CD4-positive, CD25-positive, alpha-beta regulatory T cell (primary cell): ENCODE results near the gene PBX1. TPM values are rescaled to one million over a fixed set of nuclear protein-coding genes. Genes with fewer than 3 reads are reported as not detected.

Experiments used
- ATAC-seq, 2 donors: fragments of 150-1000 bp; cut with Tn5 transposase; one replicate each; pipeline ENCODE4 v1.10.0; 2021; ENCODE audit warnings: low read depth in 2 of 2, moderate number of reproducible peaks in 2 of 2, moderate library complexity in 1 of 2
- DNase-seq, 3 donors: peaks; one replicate each; pipeline versions ENCODE4 v3.0.0 to v3.0.0-alpha.2; 2012 to 2022; ENCODE audit warnings: mixed read lengths in 1 of 3
- H3K27ac ChIP-seq: one replicate; pipeline ENCODE4 v1.7.0; 2013; ENCODE audit warnings: mild to moderate bottlenecking, low read length; ENCODE audit not compliant: insufficient read depth, poor library complexity, severe bottlenecking
- H3K27me3 ChIP-seq: one replicate; pipeline ENCODE4 v1.7.0; 2013; ENCODE audit warnings: low read length; ENCODE audit not compliant: control insufficient read depth, insufficient read depth
- H3K36me3 ChIP-seq: one replicate; pipeline ENCODE4 v1.7.0; 2013; ENCODE audit warnings: mild to moderate bottlenecking, low read length, moderate library complexity; ENCODE audit not compliant: control insufficient read depth, insufficient read depth
- H3K4me1 ChIP-seq: 2 replicates; pipeline ENCODE4 v1.7.0; 2013; ENCODE audit warnings: mild to moderate bottlenecking, low read length; ENCODE audit not compliant: insufficient read depth, control insufficient read depth, poor library complexity, severe bottlenecking
- H3K4me3 ChIP-seq: one replicate; pipeline ENCODE4 v1.7.0; 2013; ENCODE audit warnings: low read depth, mild to moderate bottlenecking, low read length, moderate library complexity
- H3K9me3 ChIP-seq, 2 experiments: 1 replicate in 1 of 2; 2 replicates in 1 of 2; pipeline ENCODE4 v1.7.0; 2013; ENCODE audit warnings: low read length in 2 of 2, mild to moderate bottlenecking in 1 of 2, moderate library complexity in 1 of 2; ENCODE audit not compliant: control insufficient read depth in 2 of 2
- H3K27ac Mint-ChIP-seq, 3 donors: one replicate each; pipeline ENCODE4 v1.8.0; 2020 to 2022; ENCODE audit warnings: mild to moderate bottlenecking in 3 of 3, mixed read lengths in 3 of 3, moderate library complexity in 2 of 3
- H3K27me3 Mint-ChIP-seq: one replicate; pipeline ENCODE4 v1.8.0; 2022; ENCODE audit warnings: mild to moderate bottlenecking, mixed read lengths
- H3K36me3 Mint-ChIP-seq: one replicate; pipeline ENCODE4 v1.8.0; 2020; ENCODE audit warnings: mixed read lengths
- H3K4me1 Mint-ChIP-seq, 4 donors: one replicate each; pipeline ENCODE4 v1.8.0; 2020 to 2022; ENCODE audit warnings: mixed read lengths in 4 of 4, mild to moderate bottlenecking in 1 of 4
- H3K4me3 Mint-ChIP-seq, 4 donors: one replicate each; pipeline ENCODE4 v1.8.0; 2020 to 2022; ENCODE audit warnings: mild to moderate bottlenecking in 4 of 4, mixed read lengths in 4 of 4, moderate library complexity in 3 of 4
- H3K9me3 Mint-ChIP-seq, 7 donors: one replicate each; pipeline ENCODE4 v1.8.0; 2020 to 2022; ENCODE audit warnings: mixed read lengths in 7 of 7, mild to moderate bottlenecking in 3 of 7, moderate library complexity in 2 of 7
- polyA plus RNA-seq, 4 donors: library from polyadenylated mRNA; unstranded; fragments of 300-500 nt; fragmentation: Illumina TruSeq; gene quantifications; one replicate each; pipeline ENCODE4 v1.2.3, GENCODE V29; 2021
- total RNA-seq: library from RNA; stranded (reverse); gene quantifications from one replicate; pipeline ENCODE4 v1.2.3, GENCODE V29; 2022

PBX1 gene
- total and polyA plus RNA-seq, 5 donors from 2014 or later: 0.03 to 1.7 (median 0.10) TPM; not detected in 2

DNA sequence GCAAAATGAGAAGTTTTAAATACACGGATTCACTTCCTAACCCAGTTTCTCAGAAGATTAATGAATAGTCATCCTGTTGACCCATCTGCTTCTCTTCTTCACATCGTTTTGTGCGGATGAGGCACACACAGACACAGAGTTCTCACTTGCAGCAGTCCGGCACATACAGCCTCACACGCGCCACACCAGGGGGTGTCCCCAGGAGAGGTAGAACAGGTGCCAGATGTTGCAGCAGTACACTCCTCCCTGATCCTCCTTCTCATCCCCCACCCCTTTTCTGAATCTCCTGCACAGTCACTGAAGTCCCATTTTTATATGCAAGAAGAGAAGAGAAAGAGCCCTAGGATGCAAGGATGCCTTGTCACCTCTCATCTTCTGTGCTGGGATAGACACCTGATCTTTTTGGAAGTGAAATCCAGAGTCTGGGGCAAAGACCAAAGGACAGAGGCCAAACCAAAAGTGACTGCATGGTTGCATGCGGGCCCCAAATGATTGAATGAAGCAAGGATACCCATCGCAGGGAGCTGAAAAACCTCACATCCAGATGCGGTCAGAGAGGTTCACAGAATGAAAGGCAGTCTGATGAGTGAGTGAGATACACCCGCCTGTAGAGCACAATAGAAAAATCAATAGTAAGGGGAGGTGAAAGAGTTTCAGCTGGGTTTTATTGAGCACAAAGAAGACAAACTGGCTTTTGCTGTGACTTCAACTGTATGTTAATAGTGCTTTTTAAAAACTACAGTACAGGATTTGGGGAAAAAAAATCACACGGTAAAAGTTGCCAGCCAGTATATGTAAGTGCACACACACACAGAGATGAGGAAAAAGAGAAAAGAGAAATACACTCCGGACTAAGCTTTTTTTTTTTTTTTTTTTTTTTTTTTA lies 28.9 kb downstream of the PBX1 start:
- H3K27me3 ChIP-seq: no peaks in the 10 kb centered on the region
- H3K27ac ChIP-seq: no peak overlapping the region
- H3K36me3 Mint-ChIP-seq: no peaks in the 10 kb centered on the region
- peaks cover 0 to 2% (median 0%) of the 10 kb centered on the region in 7 donors for H3K9me3 Mint-ChIP-seq
- no peak overlapping the region for H3K4me3 ChIP-seq
- ATAC-seq (no peak), DNase-seq (no peak)
- H3K4me1 ChIP-seq: no peaks in the 10 kb centered on the region
- no peak overlapping the region for H3K27ac Mint-ChIP-seq
- no peaks in the 10 kb centered on the region for H3K36me3 ChIP-seq
- no peaks in the 10 kb centered on the region for H3K27me3 Mint-ChIP-seq
- no peak overlapping the region for H3K4me3 Mint-ChIP-seq
- no peaks in the 10 kb centered on the region for H3K9me3 ChIP-seq
- no peaks in the 10 kb centered on the region for H3K4me1 Mint-ChIP-seq

DNA sequence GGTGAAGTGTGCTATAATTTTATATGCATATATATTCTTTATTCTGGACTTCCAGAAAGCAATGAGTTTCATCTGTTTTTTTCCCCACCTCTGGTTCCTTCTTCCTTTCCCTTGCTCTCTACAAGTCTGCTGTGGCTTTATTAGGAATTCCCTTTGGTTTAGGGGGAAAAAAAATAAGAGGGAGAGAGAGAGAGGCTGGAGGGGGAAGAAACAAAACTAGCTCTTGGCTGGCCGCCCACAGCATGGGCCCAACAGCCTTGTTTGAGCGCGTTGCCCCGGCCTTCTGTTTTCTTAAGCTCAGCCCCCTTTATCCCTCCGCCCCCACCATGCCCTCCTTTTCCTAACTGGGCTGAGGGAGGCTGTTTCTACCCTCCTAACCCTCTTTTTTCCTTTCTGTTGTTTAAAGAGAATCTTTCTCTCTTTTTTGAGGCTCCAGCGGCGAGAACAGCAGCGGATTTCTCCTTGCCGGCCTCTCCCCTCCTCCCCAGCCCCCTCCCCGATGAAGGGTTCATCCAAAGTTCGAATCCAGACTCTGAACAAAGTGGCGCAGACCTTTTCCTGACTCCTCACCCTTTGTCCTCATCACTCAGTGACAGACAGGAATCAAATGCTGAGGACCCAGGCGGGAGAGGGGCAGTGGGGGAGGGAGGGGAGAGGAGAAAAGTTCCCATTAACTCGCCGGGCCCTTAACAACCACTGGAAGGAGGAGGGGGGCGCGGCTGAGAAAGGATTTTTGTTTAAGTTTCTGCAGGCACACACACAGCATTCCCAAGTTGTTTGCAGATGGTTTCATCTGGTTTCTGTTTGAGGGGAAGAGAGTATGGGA lies 29.7 kb downstream of the PBX1 start:
- H3K9me3 Mint-ChIP-seq: peaks cover 0 to 4% (median 0%) of the 10 kb centered on the region in 7 donors
- no peak overlapping the region for H3K27ac Mint-ChIP-seq
- Histone ChIP-seq H3K4me1 (no peaks in the 10 kb centered on the region), H3K27me3 (no peaks in the 10 kb centered on the region), H3K4me3 (no peak overlapping the region), H3K9me3 (no peaks in the 10 kb centered on the region), H3K27ac (no peak overlapping the region), H3K36me3 (no peaks in the 10 kb centered on the region)
- no peaks in the 10 kb centered on the region for H3K27me3 Mint-ChIP-seq
- no peaks in the 10 kb centered on the region for H3K4me1 Mint-ChIP-seq
- ATAC-seq (no peak), DNase-seq (no peak)
- H3K36me3 Mint-ChIP-seq: no peaks in the 10 kb centered on the region
- no peak overlapping the region for H3K4me3 Mint-ChIP-seq

- Mint-ChIP-seq H3K27ac (no peak overlapping the region), H3K4me1 (no peaks in the 10 kb centered on the region), H3K4me3 (no peak overlapping the region), H3K9me3 (peaks cover 0 to 4% (median 0%) of the 10 kb centered on the region in 7 donors), H3K36me3 (no peaks in the 10 kb centered on the region), H3K27me3 (no peaks in the 10 kb centered on the region)
- no peak overlapping the region for H3K27ac ChIP-seq
- H3K4me3 ChIP-seq: no peak overlapping the region
- no peaks in the 10 kb centered on the region for H3K4me1 ChIP-seq
- no peaks in the 10 kb centered on the region for H3K9me3 ChIP-seq
- no peaks in the 10 kb centered on the region for H3K36me3 ChIP-seq
- ATAC-seq: no peak
- no peak for DNase-seq
- no peaks in the 10 kb centered on the region for H3K27me3 ChIP-seq
Observed at GRCh38 chr1:164589408-164589807, 30.4 kb downstream of the PBX1 start.

GRCh38 chr1:164589961-164590507 lies 31.1 kb downstream of the PBX1 start:
- Histone ChIP-seq H3K27ac (no peak overlapping the region), H3K9me3 (no peaks in the 10 kb centered on the region), H3K27me3 (no peaks in the 10 kb centered on the region), H3K4me3 (no peak overlapping the region), H3K4me1 (no peaks in the 10 kb centered on the region), H3K36me3 (no peaks in the 10 kb centered on the region)
- DNase-seq (no peak), ATAC-seq (no peak)
- no peaks in the 10 kb centered on the region for H3K4me1 Mint-ChIP-seq
- no peak overlapping the region for H3K27ac Mint-ChIP-seq
- H3K9me3 Mint-ChIP-seq: peaks cover 0 to 4% (median 0%) of the 10 kb centered on the region in 7 donors
- no peaks in the 10 kb centered on the region for H3K36me3 Mint-ChIP-seq
- H3K4me3 Mint-ChIP-seq: no peak overlapping the region
- no peaks in the 10 kb centered on the region for H3K27me3 Mint-ChIP-seq

GRCh38 chr1:164590592-164590991 lies 31.6 kb downstream of the PBX1 start:
- Histone ChIP-seq H3K36me3 (no peaks in the 10 kb centered on the region), H3K9me3 (no peaks in the 10 kb centered on the region), H3K27ac (no peak overlapping the region), H3K27me3 (no peaks in the 10 kb centered on the region), H3K4me3 (no peak overlapping the region), H3K4me1 (no peaks in the 10 kb centered on the region)
- Mint-ChIP-seq H3K4me3 (no peak overlapping the region), H3K27ac (no peak overlapping the region), H3K9me3 (peaks cover 0 to 4% (median 0%) of the 10 kb centered on the region in 7 donors), H3K4me1 (no peaks in the 10 kb centered on the region), H3K36me3 (no peaks in the 10 kb centered on the region), H3K27me3 (no peaks in the 10 kb centered on the region)
- DNase-seq: no peak
- ATAC-seq: no peak

GRCh38 chr1:164591858-164592257 lies 32.9 kb downstream of the PBX1 start:
- no peak overlapping the region for H3K27ac ChIP-seq
- H3K9me3 Mint-ChIP-seq: peaks cover 0 to 4% (median 0%) of the 10 kb centered on the region in 7 donors
- no peaks in the 10 kb centered on the region for H3K36me3 ChIP-seq
- no peaks in the 10 kb centered on the region for H3K36me3 Mint-ChIP-seq
- H3K27ac Mint-ChIP-seq: no peak overlapping the region
- no peaks in the 10 kb centered on the region for H3K4me1 ChIP-seq
- H3K4me3 ChIP-seq: no peak overlapping the region
- ATAC-seq (no peak), DNase-seq (no peak)
- H3K4me1 Mint-ChIP-seq: no peaks in the 10 kb centered on the region
- H3K4me3 Mint-ChIP-seq: no peak overlapping the region
- no peaks in the 10 kb centered on the region for H3K27me3 ChIP-seq
- H3K27me3 Mint-ChIP-seq: no peaks in the 10 kb centered on the region
- H3K9me3 ChIP-seq: no peaks in the 10 kb centered on the region

- H3K27ac Mint-ChIP-seq: no peak overlapping the region
- no peaks in the 10 kb centered on the region for H3K27me3 Mint-ChIP-seq
- Histone ChIP-seq H3K4me3 (no peak overlapping the region), H3K4me1 (no peaks in the 10 kb centered on the region), H3K27me3 (no peaks in the 10 kb centered on the region), H3K9me3 (no peaks in the 10 kb centered on the region), H3K36me3 (no peaks in the 10 kb centered on the region), H3K27ac (no peak overlapping the region)
- H3K4me1 Mint-ChIP-seq: no peaks in the 10 kb centered on the region
- H3K9me3 Mint-ChIP-seq: peaks cover 0 to 2% (median 0%) of the 10 kb centered on the region in 7 donors
- no peak overlapping the region for H3K4me3 Mint-ChIP-seq
- no peak for DNase-seq
- H3K36me3 Mint-ChIP-seq: no peaks in the 10 kb centered on the region
- ATAC-seq: no peak
Observed at GRCh38 chr1:164592634-164593033, 33.6 kb downstream of the PBX1 start.
